ELF-1 (cell line): ENCODE data around the gene MDFI.

Experiments
- DNase-seq: peaks from one replicate; pipeline ENCODE4 v3.0.0-alpha.2; 2016; ENCODE audit warnings: low read depth, low spot score

The MDFI gene

DNA sequence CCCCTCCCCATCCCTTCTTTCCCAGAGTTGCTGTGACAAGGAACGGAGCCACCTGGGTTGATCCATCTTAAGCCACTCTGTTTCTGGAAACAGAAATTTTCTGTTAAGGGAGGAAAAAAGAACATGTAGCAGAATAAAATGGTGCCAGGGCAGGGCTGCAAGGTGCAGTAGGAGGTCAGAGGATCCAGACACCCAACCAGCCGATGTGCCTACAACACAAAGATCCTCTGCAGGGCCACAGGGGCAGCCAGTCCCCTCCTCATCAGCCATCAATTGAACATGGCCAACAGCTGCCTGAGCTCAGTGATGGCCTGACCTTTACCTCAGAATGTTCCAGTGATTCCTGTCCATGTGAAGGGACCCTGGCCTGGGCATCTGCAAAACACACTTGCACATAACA, 11.9 kb downstream of the MDFI start:
- DNase-seq: no peak

DNA sequence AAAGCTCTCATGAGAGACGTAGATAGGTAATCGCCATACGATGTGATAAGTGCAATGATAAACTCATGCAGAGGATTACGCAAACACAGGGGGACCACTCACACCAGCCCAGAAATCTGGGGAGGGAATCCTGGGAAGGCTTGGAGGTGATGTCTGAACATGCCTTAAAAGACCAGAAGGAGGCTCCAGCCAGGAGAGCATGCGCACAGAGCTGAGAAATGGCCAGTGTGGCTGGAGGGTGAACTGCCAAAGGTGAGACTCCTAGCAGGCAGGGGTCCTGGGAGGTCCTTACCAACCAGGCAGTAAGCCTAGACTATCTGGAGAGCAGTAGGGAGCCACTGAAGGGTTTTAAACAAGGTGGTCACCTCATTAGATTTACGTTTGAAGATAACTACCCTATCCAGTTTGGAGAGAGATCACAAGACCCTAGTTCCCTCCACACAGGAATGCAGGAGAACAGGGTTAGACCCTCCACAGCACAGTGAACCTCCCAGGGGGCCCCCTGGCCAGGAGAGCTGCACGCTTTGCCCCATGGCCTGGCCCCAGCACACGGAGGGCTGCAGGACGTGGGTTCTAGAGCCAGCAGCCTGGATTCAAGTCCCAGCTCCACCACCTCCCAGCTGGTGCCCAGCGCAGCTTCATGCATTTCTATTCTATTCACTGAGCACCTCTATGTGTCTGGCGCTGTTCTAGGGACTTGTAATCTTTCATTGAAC, 13.1 kb downstream of the MDFI start:
- peak; percentile 27 for DNase-seq

DNA sequence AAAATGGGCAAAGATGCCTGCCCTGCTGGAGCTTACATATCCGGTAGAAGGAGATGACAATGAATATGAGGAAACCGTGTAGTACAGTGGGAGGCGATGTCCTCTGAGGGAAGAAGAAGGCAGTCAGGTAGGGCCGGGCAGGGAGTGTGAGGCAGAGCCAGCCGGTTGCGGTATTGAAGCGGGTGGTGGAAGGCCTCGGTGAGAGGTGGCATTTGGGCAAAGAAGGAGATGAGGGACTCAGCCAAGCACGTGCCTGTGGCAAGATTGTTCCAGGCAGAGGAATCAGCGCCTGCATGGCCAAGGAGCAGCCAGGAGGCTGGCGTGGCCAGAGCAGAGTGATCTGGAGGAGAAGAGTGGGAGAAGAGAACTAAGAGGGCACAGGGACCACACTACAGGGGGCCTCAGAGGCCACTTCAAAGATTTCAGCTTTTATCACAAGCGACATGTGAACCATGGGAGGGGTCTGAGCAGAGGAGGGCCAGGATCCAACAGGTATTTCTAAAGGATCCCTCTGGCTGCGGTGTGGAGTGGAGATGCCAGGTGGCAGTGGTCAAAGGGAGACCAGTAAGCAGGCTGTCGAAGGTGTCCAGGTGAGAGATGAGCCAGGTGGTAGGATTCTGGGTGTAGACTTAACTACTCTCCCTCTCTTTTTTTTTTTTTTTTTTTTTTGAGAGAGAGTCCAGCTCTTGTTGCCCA, 13.8 kb downstream of the MDFI start:
- DNase-seq: no peak

DNA sequence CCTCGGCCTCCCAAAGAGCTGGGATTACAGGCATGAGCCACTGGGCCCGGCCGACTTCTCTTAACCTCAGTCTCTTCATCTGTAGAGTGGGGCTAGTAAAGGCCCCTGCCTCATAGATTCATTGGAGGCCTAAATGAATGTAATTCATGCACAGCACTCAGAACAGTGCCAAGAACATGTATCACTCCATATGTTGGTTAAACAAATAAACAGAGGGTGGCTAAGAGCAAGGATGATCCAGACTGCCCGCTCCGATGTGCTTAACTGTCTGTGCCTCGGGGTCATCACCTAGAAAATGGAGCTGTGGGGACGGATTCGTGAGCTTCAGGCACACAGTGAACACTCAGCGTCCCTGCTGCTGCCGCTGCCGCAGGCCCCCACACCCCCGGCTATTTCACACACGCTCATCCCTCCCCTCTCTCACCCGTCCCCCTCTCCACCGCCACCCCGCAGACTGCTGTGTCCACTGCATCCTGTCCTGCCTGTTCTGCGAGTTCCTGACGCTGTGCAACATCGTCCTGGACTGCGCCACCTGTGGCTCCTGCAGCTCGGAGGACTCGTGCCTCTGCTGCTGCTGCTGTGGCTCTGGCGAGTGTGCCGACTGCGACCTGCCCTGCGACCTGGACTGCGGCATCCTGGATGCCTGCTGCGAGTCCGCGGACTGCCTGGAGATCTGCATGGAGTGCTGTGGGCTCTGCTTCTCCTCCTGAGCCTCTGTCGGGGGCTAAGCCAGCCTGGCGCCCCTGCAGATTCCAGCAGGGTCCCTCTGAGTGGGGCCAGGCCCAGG, 14.8 kb downstream of the MDFI start:
- DNase-seq: peak; percentile 81

DNA sequence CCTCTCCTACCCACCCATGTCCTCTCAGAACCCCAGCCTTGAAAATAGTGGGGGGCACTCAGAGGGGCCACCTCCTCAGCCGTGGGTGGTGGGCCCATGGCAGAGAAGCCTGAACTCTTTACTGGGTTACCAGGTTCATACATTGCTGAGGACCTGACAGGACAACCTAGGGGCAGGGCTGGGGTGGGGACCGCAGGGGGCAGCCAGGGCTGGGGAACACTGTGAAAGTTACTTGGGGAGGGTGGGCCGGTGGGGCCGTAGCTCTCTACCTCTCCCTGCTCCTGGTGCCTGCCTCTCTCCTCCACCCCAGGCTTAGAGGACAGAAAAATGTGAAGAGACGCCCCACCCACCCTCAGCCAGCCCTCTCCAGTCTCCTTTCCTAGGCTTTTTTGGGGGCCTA, 15.4 kb downstream of the MDFI start:
- no peak for DNase-seq

- DNase-seq: no peak
Measured at GRCh38 chr6:41654151-41654697, 16.0 kb downstream of the MDFI start.

GRCh38 chr6:41654698-41655151, 16.5 kb downstream of the MDFI start:
- DNase-seq: no peak

- DNase-seq: no peak
Measured at GRCh38 chr6:41655176-41655575, 16.9 kb downstream of the MDFI start.

- peak; percentile 34 for DNase-seq
Measured at GRCh38 chr6:41655646-41656001, 17.4 kb downstream of the MDFI start.

- peak; percentile 59 for DNase-seq
Measured at GRCh38 chr6:41656002-41656691, 17.9 kb downstream of the MDFI start.

GRCh38 chr6:41657131-41658094, 19.1 kb downstream of the MDFI start:
- no peak for DNase-seq

GRCh38 chr6:41658636-41659035, 20.4 kb downstream of the MDFI start:
- no peak for DNase-seq

DNA sequence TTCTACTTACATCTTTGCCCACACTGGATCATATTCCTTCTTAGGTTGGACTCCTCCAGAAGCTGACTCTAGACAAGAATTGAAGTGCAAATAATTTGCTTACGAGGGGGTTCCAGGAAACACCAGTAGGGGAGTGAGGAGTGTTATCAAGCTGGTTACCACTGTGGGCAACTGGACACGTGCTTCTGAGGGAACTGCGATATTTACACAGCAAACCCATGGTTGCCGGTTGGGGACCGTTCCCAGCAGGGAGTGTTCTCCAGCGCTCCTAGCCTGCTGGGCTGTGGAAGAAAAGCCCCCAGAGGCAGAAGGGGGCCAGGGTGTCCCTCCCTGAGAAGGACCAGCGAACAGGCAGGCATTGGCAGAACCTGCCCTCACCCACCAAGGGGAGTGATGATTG, 21.7 kb downstream of the MDFI start:
- no peak for DNase-seq

DNA sequence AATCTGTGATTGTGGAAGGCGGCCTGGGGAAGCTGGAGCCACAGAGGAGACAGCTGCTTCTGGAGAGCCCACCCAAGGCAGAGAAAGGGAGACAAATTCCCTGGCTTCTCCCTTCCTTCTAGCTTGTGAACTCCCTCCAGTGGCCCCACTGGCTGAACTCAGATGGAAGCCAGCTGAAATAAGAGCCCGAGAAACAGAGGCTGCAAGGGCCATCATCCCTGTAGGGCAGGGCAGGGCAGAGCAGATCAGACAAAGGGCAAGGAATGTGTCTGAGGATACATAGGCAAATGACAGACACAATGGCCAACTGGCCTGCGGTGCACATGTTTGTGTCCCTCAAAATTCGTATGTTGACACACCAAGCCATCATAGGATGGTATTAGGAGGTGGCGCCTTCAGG, 25.3 kb downstream of the MDFI start:
- DNase-seq: peak; percentile 82

GRCh38 chr6:41664271-41664670, 26.0 kb downstream of the MDFI start:
- no peak for DNase-seq

DNA sequence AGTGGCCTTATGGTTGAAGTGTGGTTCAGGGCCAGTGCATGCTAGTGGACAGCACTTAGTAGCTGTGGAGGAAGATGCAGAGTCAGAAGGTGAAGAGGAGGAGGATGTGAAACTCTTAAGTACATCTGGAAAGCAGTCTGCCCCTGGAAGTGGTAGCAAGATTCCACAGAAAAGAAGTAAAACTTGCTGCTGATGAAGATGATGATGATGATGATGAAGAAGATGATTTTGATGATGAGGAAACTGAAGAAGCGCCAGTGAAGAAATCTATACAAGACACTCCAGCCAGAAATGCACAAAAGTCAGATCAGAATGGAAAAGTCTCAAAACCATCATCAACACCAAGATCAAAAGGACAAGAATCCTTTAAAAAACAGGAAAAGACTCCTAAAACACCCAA, 28.9 kb downstream of the MDFI start:
- no peak for DNase-seq

- no peak for DNase-seq
Measured at GRCh38 chr6:41668968-41669367, 30.7 kb downstream of the MDFI start.

DNA sequence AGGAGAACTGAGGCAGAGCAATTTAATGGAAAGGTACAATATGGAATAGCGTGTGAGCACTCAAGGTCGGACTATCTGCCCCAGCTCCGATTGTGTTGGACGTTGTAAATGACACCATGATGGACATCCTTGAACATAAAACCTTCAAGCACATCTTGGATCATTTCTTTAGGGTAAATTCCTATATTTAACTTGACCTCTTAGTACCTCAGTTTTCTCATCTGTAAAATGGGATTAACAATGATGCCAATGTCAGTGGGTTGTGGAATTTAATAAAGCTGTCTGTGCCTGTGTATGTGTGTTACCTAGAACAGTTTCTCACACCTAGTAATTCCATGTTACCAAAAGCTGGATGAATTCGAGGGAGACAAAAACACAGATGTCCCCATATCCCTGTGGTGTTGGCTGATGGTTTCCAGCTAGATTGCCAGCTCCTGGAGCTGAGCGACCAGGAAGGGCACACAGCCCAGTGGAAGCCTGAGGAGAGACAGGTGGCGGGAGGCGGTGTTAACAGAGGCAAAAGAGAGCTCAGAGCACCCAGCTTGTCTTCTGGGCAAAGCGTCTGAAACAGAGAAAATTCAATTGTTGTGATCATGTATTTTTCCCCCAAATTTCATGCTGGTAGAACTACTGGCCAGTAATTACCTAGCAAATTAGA, 32.6 kb downstream of the MDFI start:
- DNase-seq: no peak

DNA sequence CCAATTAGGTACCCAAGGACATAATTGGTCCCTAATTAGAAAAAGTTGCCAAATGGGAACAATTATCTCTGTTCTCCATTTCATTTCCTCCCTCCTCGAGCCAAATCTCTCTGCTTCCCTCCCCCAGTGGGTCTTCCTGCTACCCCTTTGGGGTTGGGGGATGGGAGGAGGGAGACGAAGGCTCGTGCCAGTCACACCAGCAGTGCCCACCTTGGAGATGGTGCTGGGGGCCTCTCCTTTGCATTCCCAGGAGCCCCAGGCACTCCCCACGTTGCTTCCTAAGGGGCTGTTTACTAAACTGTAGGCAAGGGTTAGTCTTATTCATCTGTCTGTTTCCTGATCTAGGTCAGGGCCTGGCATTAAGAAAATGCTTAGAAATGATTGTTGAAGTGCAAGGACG, 33.1 kb downstream of the MDFI start:
- DNase-seq: no peak

GRCh38 chr6:41672016-41672415, 33.7 kb downstream of the MDFI start:
- no peak for DNase-seq
